HTR-8/SVneo (cell line): ENCODE data around the gene MUC5B.
A peak's percentile ranks its signal among the peaks of the same experiment; 100 is the strongest.

Experiments used
- DNase-seq: peaks from one replicate; pipeline ENCODE4 v3.0.0; 2011; ENCODE audit warnings: low spot score, mixed read lengths; ENCODE audit not compliant: insufficient read length
- FAIRE-seq: peaks from 2 replicates; lab custom pipeline; 2011; peaks lifted over from hg19 to GRCh38; lab: Jason Lieb, UNC

Gene MUC5B

DNA sequence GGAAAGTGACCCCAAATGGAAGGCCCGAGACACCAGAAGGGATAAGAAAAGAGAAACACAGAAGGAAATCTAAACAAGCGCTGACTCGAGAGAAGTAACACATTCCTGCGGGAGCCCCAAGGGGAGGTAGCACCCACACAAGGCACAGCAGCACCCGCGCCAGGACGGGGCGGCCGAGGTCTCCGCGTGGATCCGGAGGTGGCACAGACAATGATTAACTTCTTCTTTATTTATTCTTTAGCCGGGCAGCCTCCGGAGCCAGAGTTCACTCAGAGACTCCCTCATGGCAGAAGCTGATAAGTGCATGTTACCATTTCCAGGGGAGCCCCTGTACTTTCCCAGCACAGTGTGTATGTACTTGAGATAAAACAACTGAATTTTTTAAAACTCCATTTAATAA, 81.5 kb downstream of the MUC5B start:
- no peak for FAIRE-seq
- no peak for DNase-seq

- FAIRE-seq (no peak), DNase-seq (no peak)
Measured at GRCh38 chr11:1305063-1305495, 82.2 kb downstream of the MUC5B start.

- DNase-seq: no peak
- no peak for FAIRE-seq
Measured at GRCh38 chr11:1305501-1306056, 82.7 kb downstream of the MUC5B start.

DNA sequence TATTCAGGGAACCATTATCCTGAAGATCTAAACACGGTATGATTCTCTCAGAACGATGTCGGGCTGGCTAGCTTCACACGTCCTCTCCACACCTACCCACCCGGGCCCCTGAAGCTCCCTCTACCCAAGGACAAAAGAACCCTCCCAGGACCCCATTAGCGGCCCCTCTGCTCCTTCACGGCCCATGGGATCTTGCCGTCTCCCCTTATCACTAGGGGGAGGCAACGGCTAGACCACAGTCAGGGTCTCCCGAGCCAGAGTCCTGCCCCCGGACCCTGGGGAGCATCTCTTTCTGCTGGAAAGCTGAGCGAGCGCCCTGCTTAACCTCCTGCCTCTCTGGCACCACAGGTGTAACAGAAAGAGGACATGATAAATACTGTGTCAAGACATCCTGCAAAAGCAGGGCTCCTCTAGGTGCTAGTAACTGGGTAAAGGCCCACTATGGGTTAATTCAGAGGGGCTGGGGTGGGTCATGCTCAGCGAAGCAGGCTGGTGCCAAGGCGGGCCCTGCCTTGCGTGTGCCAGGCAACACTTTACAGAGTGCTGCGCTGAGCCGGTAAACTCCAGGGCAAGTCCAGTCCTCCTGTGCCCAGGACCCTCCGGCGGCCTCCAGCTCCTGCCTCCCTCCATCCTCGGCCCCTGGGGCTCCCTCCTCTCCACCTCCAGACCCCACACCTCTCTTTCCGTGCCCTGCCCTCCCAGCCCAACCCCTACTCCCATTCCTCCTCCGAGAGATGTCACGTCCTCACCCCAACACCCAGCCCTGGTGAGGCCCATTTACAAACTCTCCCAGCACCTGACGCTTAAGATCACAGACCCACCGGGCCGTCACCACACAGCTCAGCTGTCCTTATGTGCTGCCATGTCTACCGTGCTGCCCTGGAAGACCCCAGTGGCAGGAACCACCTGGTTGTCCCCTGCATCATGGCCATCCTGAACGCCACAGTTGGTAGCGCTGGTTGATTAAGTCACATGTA, 83.6 kb downstream of the MUC5B start:
- DNase-seq (no peak), FAIRE-seq (no peak)

- FAIRE-seq (no peak), DNase-seq (no peak)
Measured at GRCh38 chr11:1307163-1307870, 84.5 kb downstream of the MUC5B start.

GRCh38 chr11:1307998-1308742, 85.3 kb downstream of the MUC5B start:
- no peak for FAIRE-seq

DNA sequence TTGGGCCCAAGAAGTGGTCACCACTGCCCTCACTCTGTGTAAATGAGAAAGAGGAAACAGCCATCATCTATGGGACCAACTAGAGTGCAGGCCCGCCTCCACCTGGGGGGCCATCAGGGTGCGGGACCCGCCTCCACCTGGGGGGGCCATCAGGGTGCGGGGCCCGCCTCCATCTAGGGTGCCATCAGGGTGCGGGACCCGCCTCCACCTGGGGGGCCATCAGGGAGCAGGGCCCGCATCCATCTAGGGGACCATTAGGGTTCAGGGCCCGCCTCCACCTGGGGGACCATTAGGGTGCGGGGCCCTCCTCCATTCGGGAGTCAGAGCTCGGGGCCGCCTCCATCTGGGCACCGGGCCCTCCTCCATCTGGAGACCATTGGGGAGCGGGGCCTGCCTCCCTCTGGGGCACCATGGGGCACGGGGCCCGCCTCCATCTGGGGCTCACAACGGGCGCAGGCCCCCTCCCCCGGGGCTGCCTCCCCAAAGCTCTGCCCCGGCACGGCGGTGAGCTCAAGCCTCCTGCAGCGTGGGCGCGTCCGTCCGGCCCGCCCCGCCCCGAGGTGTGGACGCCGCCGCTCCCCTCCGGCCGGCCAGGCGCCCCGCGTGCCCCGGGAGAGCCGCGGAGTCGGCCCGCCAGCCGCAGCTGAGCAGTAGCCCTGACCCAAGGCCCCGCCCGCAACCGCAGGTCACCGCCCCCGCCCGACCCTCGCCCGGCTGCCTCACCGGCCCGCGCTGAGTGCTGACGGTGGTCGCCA, 86.1 kb downstream of the MUC5B start:
- DNase-seq (no peak), FAIRE-seq (peak; percentile 60)

More at GRCh38 chr11:1307998-1308742, 85.3 kb downstream of the MUC5B start:
- no peak for DNase-seq

DNA sequence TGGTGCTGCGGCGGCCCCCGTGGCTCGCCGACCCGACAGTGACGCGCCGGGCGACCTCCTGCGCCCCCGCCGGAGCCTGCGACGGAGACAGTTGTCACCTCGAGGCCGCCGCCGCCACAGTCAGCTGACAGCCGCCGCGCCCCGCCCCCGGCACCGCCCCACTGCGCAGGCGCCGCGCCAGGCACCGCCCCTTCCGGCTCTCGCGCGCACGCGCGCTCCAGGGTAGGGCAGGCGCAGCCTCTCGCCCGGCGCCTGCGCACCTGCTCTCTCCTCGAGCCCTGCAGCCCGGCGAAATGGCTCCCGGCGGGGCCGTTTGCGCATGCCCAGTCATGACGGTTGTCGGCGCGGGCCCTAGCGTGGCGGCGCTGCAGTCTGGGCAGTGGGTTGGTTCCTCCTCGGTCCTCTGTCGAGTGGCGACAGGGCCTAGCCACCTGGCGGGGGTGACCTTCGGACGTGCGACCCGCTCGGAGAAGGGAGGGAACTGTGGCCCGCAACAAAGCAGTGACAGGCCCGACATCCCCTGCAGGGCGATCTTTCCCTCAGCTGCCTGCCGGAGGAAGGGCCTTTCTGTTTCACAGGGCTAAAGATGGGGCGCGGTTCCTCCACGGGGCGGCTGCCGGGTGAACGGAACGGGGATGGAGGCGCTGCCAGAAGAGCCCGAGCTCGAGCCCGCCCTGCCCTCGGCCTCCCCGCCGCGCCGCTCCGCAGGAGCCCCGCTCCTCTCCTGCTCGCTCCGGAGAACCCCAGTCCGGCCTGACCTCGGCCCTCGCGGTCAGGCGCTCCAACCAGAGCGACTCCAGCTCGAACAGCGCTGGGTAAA, 86.8 kb downstream of the MUC5B start, which contains the start of gene TOLLIP:
TSS of gene TOLLIP (minus strand) at position 135 of the 820 bp plus-strand sequence. CDS start at position 1, 134 bp downstream.
- FAIRE-seq: peak; percentile 82
- DNase-seq: peak; percentile 100

DNA sequence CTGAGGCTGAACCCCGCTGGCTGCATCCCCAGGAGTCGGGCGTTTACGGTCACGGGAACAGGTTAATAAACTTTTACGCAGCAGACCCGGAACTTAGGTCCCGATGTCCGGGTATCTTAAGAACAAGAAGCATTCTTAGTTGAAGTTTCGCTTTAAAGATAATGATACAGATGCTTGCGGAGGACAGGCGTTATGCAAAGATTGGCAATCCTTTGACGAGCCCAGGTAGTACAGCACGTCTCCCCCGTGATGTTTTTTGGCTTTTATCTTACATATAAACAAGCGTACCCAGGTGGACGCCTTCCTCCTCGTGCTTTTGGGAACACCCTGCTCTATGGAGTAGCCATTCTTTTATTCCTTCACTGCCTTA, 87.4 kb downstream of the MUC5B start:
- no peak for FAIRE-seq
- no peak for DNase-seq

DNA sequence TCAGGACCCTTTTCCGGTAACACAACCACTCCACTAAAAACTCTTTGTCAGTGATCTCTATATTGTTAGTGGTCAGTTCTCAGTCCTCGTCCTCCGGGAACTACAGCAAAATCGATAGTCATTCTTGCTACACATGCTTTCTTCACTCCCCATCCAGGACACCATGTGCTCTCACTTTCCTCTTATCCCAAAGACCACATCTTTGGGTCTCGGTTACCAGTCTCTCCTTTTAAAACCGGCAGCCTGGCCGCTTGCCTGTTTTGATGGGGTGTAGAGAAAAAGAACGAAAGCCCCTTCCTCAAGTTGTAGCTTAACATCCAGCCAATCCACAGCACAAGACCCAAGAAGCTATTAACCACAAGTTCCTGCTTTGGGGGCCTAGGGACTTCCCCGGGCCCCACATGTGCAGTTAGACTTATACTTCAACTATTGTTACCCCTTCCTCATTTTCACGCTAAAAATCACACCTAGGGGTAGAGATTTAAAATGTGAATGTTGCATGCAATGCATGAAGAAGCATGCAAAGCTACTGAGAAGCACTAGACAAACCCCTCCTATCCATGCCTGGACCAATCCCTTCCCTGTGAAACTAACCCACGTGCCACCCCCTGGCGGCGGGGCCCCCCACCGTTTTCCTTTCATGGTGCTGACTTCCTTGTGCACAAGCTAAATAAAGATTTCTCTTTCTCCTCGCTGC, 88.1 kb downstream of the MUC5B start:
- no peak for DNase-seq
- FAIRE-seq: no peak
